ENCODE measurements around the gene CCDC120. TPM values are rescaled to one million over a fixed set of nuclear protein-coding genes. Genes with fewer than 3 reads are reported as not detected.

Gene CCDC120
- total and polyA plus RNA-seq, 9 of the 15 experiments (the other 6 are each of a cell fraction or from before 2014, with no cell fraction given): 0.13 to 3.6 (median 0.54) TPM

GRCh38 chrX:49019050-49019449 lies 39.7 kb upstream of the CCDC120 start:
- Histone ChIP-seq H3K4me1 (replicated peaks in 1 of 2; ENCODE audit: control insufficient read depth in 2 of 2, insufficient read depth in 2 of 2, low read length in 2 of 2) (no peaks in the 10 kb centered on the region), H3K4me2 (ENCODE audit: insufficient read depth, low read length) (no peak overlapping the region), H2AFZ (ENCODE audit: low read depth, low read length) (no peak overlapping the region), H3K36me3 (ENCODE audit: control insufficient read depth, insufficient read depth, low read length) (no peaks in the 10 kb centered on the region), H3K9ac (ENCODE audit: insufficient read depth in 1 of 2, low read depth in 2 of 2, low read length in 2 of 2) (no peak overlapping the region), H3K27ac (ENCODE audit: extremely low read depth, low read depth, low read length) (no peak overlapping the region), H4K20me1 (replicated peaks; ENCODE audit: control insufficient read depth, insufficient read depth, low read length) (no peaks in the 10 kb centered on the region), H3K9me3 (replicated peaks; ENCODE audit: control insufficient read depth, insufficient read depth, low read depth, low read length) (no peaks in the 10 kb centered on the region), H3K79me2 (ENCODE audit: control insufficient read depth, insufficient read depth, low read length) (no peaks in the 10 kb centered on the region), H3K4me3 (no peak overlapping the region), H3K27me3 (ENCODE audit: control insufficient read depth in 2 of 2, insufficient read depth in 2 of 2, low read length in 2 of 2) (no peaks in the 10 kb centered on the region), H3K9me1 (ENCODE audit: control insufficient read depth, insufficient read depth, low read length) (no peaks in the 10 kb centered on the region)
- no peak for FAIRE-seq
- TF ChIP-seq CBX5 (IDR thresholded peaks at IDR 0.05; ENCODE audit: borderline replicate concordance, low read depth) (no peak), MEF2A (IDR thresholded peaks at IDR 0.05; ENCODE audit: control insufficient read depth, low read depth, low read length) (no peak)
- in situ Hi-C loops (cut with MboI) (no loop called here), intact Hi-C loops (cut with micrococcal nuclease) (no loop called here)
- no peak for DNase-seq (ENCODE audit: extremely low read depth in 1 of 4, low spot score in 3 of 4)
- CTCF ChIA-PET (ENCODE audit: low intra/inter-chr PET ratio): no interaction called here
- no peak for ATAC-seq
- no TSS peak for BruUV-seq (replicated peaks)
- 33% methylated on average over 2 of the region's 2 CpGs for WGBS (ENCODE audit: insufficient coverage, low coverage, missing lambda C conversion rate)
- POLR2A ChIA-PET: no interaction called here

GRCh38 chrX:49019599-49020249 lies 39.1 kb upstream of the CCDC120 start:
- POLR2A ChIA-PET: no interaction called here
- CTCF ChIA-PET (ENCODE audit: low intra/inter-chr PET ratio): no interaction called here
- no peak overlapping the region for H3K27ac ChIP-seq (ENCODE audit: extremely low read depth, low read depth, low read length)
- TF ChIP-seq MAZ (CRISPR knock-in tag; conservative IDR thresholded peaks at IDR 0.05 in 1 of 2, IDR thresholded peaks at IDR 0.05 in 1 of 2) (no peak), SRSF1 (IDR thresholded peaks at IDR 0.05; ENCODE audit: low read depth, low read length) (no peak), PTBP1 (IDR thresholded peaks at IDR 0.05; ENCODE audit: low read depth, low read length) (no peak), HCFC1 (IDR thresholded peaks at IDR 0.05; ENCODE audit: low read depth, low read length) (no peak), MLX (CRISPR knock-in tag; conservative IDR thresholded peaks at IDR 0.05) (no peak), TARDBP (IDR thresholded peaks at IDR 0.05) (no peak), THAP7 (CRISPR knock-in tag; IDR thresholded peaks at IDR 0.05) (no peak), ASH1L (IDR thresholded peaks at IDR 0.05; ENCODE audit: borderline replicate concordance, low read depth, partially characterized antibody) (no peak), HDAC1 (IDR thresholded peaks at IDR 0.05) (0 out of 4 replicates have a peak, but pooled peaks of 1 of the 2 experiments have one; percentile 31), CEBPG (CRISPR knock-in tag; IDR thresholded peaks at IDR 0.05) (no peak), CEBPG (tag; conservative IDR thresholded peaks at IDR 0.05 in 1 of 2, IDR thresholded peaks at IDR 0.05 in 1 of 2) (0 out of 4 replicates have a peak, but pooled peaks of 1 of the 2 experiments have one; percentile 9), ZNF444 (CRISPR knock-in tag; IDR thresholded peaks at IDR 0.05) (no peak), SLC30A9 (CRISPR knock-in tag; IDR thresholded peaks at IDR 0.05) (no peak), CEBPB (tag; IDR thresholded peaks at IDR 0.05) (peak; percentile 46; the same call in 1 of the 2 replicates)

More at GRCh38 chrX:49019599-49020249, 39.1 kb upstream of the CCDC120 start:
- H3K4me1 ChIP-seq (replicated peaks in 1 of 2; ENCODE audit: control insufficient read depth in 2 of 2, insufficient read depth in 2 of 2, low read length in 2 of 2): no peaks in the 10 kb centered on the region
- in situ Hi-C loops (cut with MboI): no loop called here
- no peaks in the 10 kb centered on the region for H3K9me3 ChIP-seq (replicated peaks; ENCODE audit: control insufficient read depth, insufficient read depth, low read depth, low read length)
- no peaks in the 10 kb centered on the region for H4K20me1 ChIP-seq (replicated peaks; ENCODE audit: control insufficient read depth, insufficient read depth, low read length)
- ATAC-seq (no peak), FAIRE-seq (no peak), DNase-seq (ENCODE audit: extremely low read depth in 1 of 4, low spot score in 3 of 4) (no peak)
- H2AFZ ChIP-seq (ENCODE audit: low read depth, low read length): no peak overlapping the region
- H3K36me3 ChIP-seq (ENCODE audit: control insufficient read depth, insufficient read depth, low read length): no peaks in the 10 kb centered on the region
- no peaks in the 10 kb centered on the region for H3K79me2 ChIP-seq (ENCODE audit: control insufficient read depth, insufficient read depth, low read length)
- H3K4me3 ChIP-seq: no peak overlapping the region
- no peak overlapping the region for H3K9ac ChIP-seq (ENCODE audit: insufficient read depth in 1 of 2, low read depth in 2 of 2, low read length in 2 of 2)
- H3K27me3 ChIP-seq (ENCODE audit: control insufficient read depth in 2 of 2, insufficient read depth in 2 of 2, low read length in 2 of 2): no peaks in the 10 kb centered on the region
- BruUV-seq (replicated peaks): no TSS peak
- no peak overlapping the region for H3K4me2 ChIP-seq (ENCODE audit: insufficient read depth, low read length)
- intact Hi-C loops (cut with micrococcal nuclease): no loop called here
- WGBS (ENCODE audit: insufficient coverage, low coverage, missing lambda C conversion rate): 12% methylated on average over 7 of the region's 7 CpGs
- no peaks in the 10 kb centered on the region for H3K9me1 ChIP-seq (ENCODE audit: control insufficient read depth, insufficient read depth, low read length)
